Activated B cell treated with CpG ODN at 0.5 μM for 24 hours (primary cell): ENCODE measurements around the gene FGFR2. TPM values are rescaled to one million over a fixed set of nuclear protein-coding genes. Genes with fewer than 3 reads are reported as not detected.

Experiments
- ATAC-seq: fragments of 200-7000 bp; cut with Tn5 transposase; one replicate; pipeline ENCODE4 v1.10.0; 2021; ENCODE audit warnings: low read depth, mild to moderate bottlenecking, moderate library complexity
- CTCF ChIA-PET: fragments of 350-600 bp; sonication (Branson Sonifier 250); formaldehyde crosslinking; loops from one replicate; lab custom pipeline; 2021; ENCODE audit warnings: antibody characterized with exemption; lab: Charles Lee
- POLR2A ChIA-PET: fragments of 350-600 bp; sonication (Branson Sonifier 250); formaldehyde crosslinking; loops from one replicate; lab custom pipeline; 2021; ENCODE audit warnings: antibody characterized with exemption; lab: Charles Lee
- DNase-seq: peaks from one replicate; pipeline ENCODE4 v3.0.0; 2022
- H3K27ac Mint-ChIP-seq: one replicate; pipeline ENCODE4 v1.8.0; 2020; ENCODE audit warnings: mixed read lengths
- H3K27me3 Mint-ChIP-seq: one replicate; pipeline ENCODE4 v1.8.0; 2021; ENCODE audit warnings: mixed read lengths
- H3K36me3 Mint-ChIP-seq: one replicate; pipeline ENCODE4 v1.8.0; 2021; ENCODE audit warnings: low read depth, mixed read lengths
- H3K4me1 Mint-ChIP-seq: one replicate; pipeline ENCODE4 v1.8.0; 2021; ENCODE audit warnings: mixed read lengths
- H3K4me3 Mint-ChIP-seq: one replicate; pipeline ENCODE4 v1.8.0; 2020; ENCODE audit warnings: mild to moderate bottlenecking, mixed read lengths
- H3K9me3 Mint-ChIP-seq: one replicate; pipeline ENCODE4 v1.8.0; 2020; ENCODE audit warnings: mixed read lengths
- CTCF ChIP-seq: fragments of 200-600 bp; IDR thresholded peaks from one replicate; pipeline ENCODE4 v1.8.0; 2022; ENCODE audit warnings: antibody characterized with exemption, mild to moderate bottlenecking
- intact Hi-C: fragments of 100-400 bp; cut with micrococcal nuclease; formaldehyde crosslinking; loops from one replicate; pipeline ENCODE4 v1.15.1; 2024
- total RNA-seq: library from RNA; stranded (reverse); gene quantifications from 2 replicates; pipeline ENCODE4 v1.2.3, GENCODE V29; 2022

Gene FGFR2
- total RNA-seq, 1 donor from 2014 or later: not detected

- no peak for TF ChIP-seq CTCF
- Mint-ChIP-seq H3K4me3 (no peak overlapping the region), H3K27me3 (no peaks in the 10 kb centered on the region), H3K9me3 (no peaks in the 10 kb centered on the region), H3K4me1 (no peaks in the 10 kb centered on the region), H3K27ac (no peak overlapping the region), H3K36me3 (no peaks in the 10 kb centered on the region)
- no peak for DNase-seq
- ChIA-PET POLR2A (no interaction called here), CTCF (no interaction called here)
- intact Hi-C loops: no loop called here
- ATAC-seq: no peak
Measured at GRCh38 chr10:121578965-121579364, 19.3 kb downstream of the FGFR2 start.

GRCh38 chr10:121578298-121578697 lies 19.9 kb downstream of the FGFR2 start:
- DNase-seq (no peak), ATAC-seq (no peak)
- H3K27ac Mint-ChIP-seq: no peak overlapping the region
- H3K4me3 Mint-ChIP-seq: no peak overlapping the region
- TF ChIP-seq CTCF: no peak
- H3K27me3 Mint-ChIP-seq: no peaks in the 10 kb centered on the region
- intact Hi-C loops: no loop called here
- no peaks in the 10 kb centered on the region for H3K9me3 Mint-ChIP-seq
- H3K4me1 Mint-ChIP-seq: no peaks in the 10 kb centered on the region
- CTCF ChIA-PET: no interaction called here
- POLR2A ChIA-PET: no interaction called here
- H3K36me3 Mint-ChIP-seq: no peaks in the 10 kb centered on the region

GRCh38 chr10:121577568-121577967 lies 20.7 kb downstream of the FGFR2 start:
- Mint-ChIP-seq H3K27me3 (no peaks in the 10 kb centered on the region), H3K36me3 (no peaks in the 10 kb centered on the region), H3K9me3 (no peaks in the 10 kb centered on the region), H3K4me3 (no peak overlapping the region), H3K27ac (no peak overlapping the region), H3K4me1 (no peaks in the 10 kb centered on the region)
- DNase-seq: no peak
- TF ChIP-seq CTCF: no peak
- intact Hi-C loops: no loop called here
- ChIA-PET CTCF (no interaction called here), POLR2A (no interaction called here)
- ATAC-seq: no peak

GRCh38 chr10:121576139-121576538 lies 22.1 kb downstream of the FGFR2 start:
- no peak overlapping the region for H3K4me3 Mint-ChIP-seq
- no peak for DNase-seq
- no peaks in the 10 kb centered on the region for H3K9me3 Mint-ChIP-seq
- ATAC-seq: no peak
- CTCF ChIA-PET: no interaction called here
- no peak for TF ChIP-seq CTCF
- no peaks in the 10 kb centered on the region for H3K4me1 Mint-ChIP-seq
- H3K27ac Mint-ChIP-seq: no peak overlapping the region
- intact Hi-C loops: no loop called here
- POLR2A ChIA-PET: no interaction called here
- no peaks in the 10 kb centered on the region for H3K27me3 Mint-ChIP-seq
- no peaks in the 10 kb centered on the region for H3K36me3 Mint-ChIP-seq

GRCh38 chr10:121574519-121575166 lies 23.6 kb downstream of the FGFR2 start:
- H3K27me3 Mint-ChIP-seq: no peaks in the 10 kb centered on the region

More at GRCh38 chr10:121574519-121575166, 23.6 kb downstream of the FGFR2 start:
- intact Hi-C loops: no loop called here
- Mint-ChIP-seq H3K36me3 (no peaks in the 10 kb centered on the region), H3K9me3 (no peaks in the 10 kb centered on the region), H3K27ac (no peak overlapping the region), H3K4me3 (no peak overlapping the region), H3K4me1 (no peaks in the 10 kb centered on the region)
- ATAC-seq (no peak), DNase-seq (no peak)
- POLR2A ChIA-PET: no interaction called here
- TF ChIP-seq CTCF: no peak
- CTCF ChIA-PET: no interaction called here
